GM12891 (cell line): ENCODE data around the gene CHMP6.

Source experiments
- DNase-seq: peaks from one replicate; pipeline ENCODE4 v3.0.0; 2011; ENCODE audit warnings: low spot score; ENCODE audit not compliant: insufficient read length
- FAIRE-seq: peaks from 2 replicates; lab custom pipeline; 2011; peaks lifted over from hg19 to GRCh38; lab: Jason Lieb, UNC
- PAX5 ChIP-seq: IDR thresholded peaks from 2 replicates; pipeline ENCODE4 v1.6.1; 2011; ENCODE audit warnings: low read length, moderate library complexity, mild to moderate bottlenecking; ENCODE audit not compliant: insufficient read depth, severe bottlenecking
- POLR2A ChIP-seq: IDR thresholded peaks from 2 replicates; pipeline ENCODE4 v1.6.1; 2011; ENCODE audit warnings: low read depth, low read length, control low read depth
- POLR2AphosphoS5 ChIP-seq: IDR thresholded peaks from 2 replicates; pipeline ENCODE4 v1.6.1; 2011; ENCODE audit warnings: low read depth, low read length, control low read depth
- POU2F2 ChIP-seq: IDR thresholded peaks from 2 replicates; pipeline ENCODE4 v1.6.1; 2011; ENCODE audit warnings: low read depth, mild to moderate bottlenecking, control low read depth, low read length, moderate library complexity
- SPI1 ChIP-seq: IDR thresholded peaks from 2 replicates; pipeline ENCODE4 v1.6.1; 2011; ENCODE audit warnings: low read depth, low read length, control low read depth
- TAF1 ChIP-seq: IDR thresholded peaks from 2 replicates; pipeline ENCODE4 v1.6.1; 2011; ENCODE audit warnings: low read depth, low read length, control low read depth

The CHMP6 gene

GRCh38 chr17:80955671-80956280 lies 35.9 kb upstream of the CHMP6 start:
- FAIRE-seq: no peak
- DNase-seq: no peak
- TF ChIP-seq TAF1: no peak
- no peak for TF ChIP-seq SPI1

- FAIRE-seq (no peak), DNase-seq (no peak)
- no peak for TF ChIP-seq PAX5
- TF ChIP-seq TAF1: no peak
- no peak for TF ChIP-seq POU2F2
- TF ChIP-seq SPI1: no peak
- no peak for TF ChIP-seq POLR2A
- TF ChIP-seq POLR2AphosphoS5: no peak
Measured at GRCh38 chr17:80956321-80957190, 35.1 kb upstream of the CHMP6 start.

- DNase-seq (no peak), FAIRE-seq (no peak)
- no peak for TF ChIP-seq POLR2AphosphoS5
- no peak for TF ChIP-seq PAX5
- no peak for TF ChIP-seq TAF1
- no peak for TF ChIP-seq POU2F2
- no peak for TF ChIP-seq POLR2A
- no peak for TF ChIP-seq SPI1
Measured at GRCh38 chr17:80957461-80957941, 34.1 kb upstream of the CHMP6 start.

GRCh38 chr17:80959330-80960036 lies 32.2 kb upstream of the CHMP6 start:
- TF ChIP-seq POLR2A: no peak
- no peak for TF ChIP-seq SPI1
- TF ChIP-seq POLR2AphosphoS5: no peak
- no peak for TF ChIP-seq TAF1
- no peak for TF ChIP-seq POU2F2
- TF ChIP-seq PAX5: no peak
- DNase-seq (no peak), FAIRE-seq (no peak)

GRCh38 chr17:80960037-80960796 lies 31.4 kb upstream of the CHMP6 start:
- DNase-seq (no peak), FAIRE-seq (no peak)
- TF ChIP-seq PAX5 (no peak), POU2F2 (no peak), POLR2A (no peak), SPI1 (no peak), TAF1 (no peak), POLR2AphosphoS5 (no peak)

- FAIRE-seq (no peak), DNase-seq (no peak)
Measured at GRCh38 chr17:80960797-80961452, 30.7 kb upstream of the CHMP6 start.

GRCh38 chr17:80961541-80962330 lies 29.9 kb upstream of the CHMP6 start:
- TF ChIP-seq TAF1 (no peak), POU2F2 (no peak), POLR2AphosphoS5 (no peak), POLR2A (no peak), SPI1 (no peak)
- no peak for FAIRE-seq
- DNase-seq: no peak

More at GRCh38 chr17:80960797-80961452, 30.7 kb upstream of the CHMP6 start:
- no peak for TF ChIP-seq POLR2AphosphoS5
- TF ChIP-seq SPI1: no peak
- no peak for TF ChIP-seq TAF1
- TF ChIP-seq POU2F2: no peak
- TF ChIP-seq PAX5: no peak
- no peak for TF ChIP-seq POLR2A
